ENCODE results near the gene EDN2.

The EDN2 gene

GRCh38 chr1:41465741-41466140, 18.7 kb downstream of the EDN2 start:
- H3K9me3 ChIP-seq (ENCODE audit: insufficient read depth, low read length) = no peaks in the 10 kb centered on the region
- no peak overlapping the region for H3K27ac ChIP-seq (ENCODE audit: low read depth, low read length)
- no peak overlapping the region for H3K4me2 ChIP-seq (ENCODE audit: low read depth, low read length, poor library complexity, severe bottlenecking)
- H3F3A ChIP-seq (ENCODE audit: insufficient read depth) = no peaks in the 10 kb centered on the region
- H3K9ac ChIP-seq (ENCODE audit: low read length) = no peak overlapping the region
- H2AFZ ChIP-seq (ENCODE audit: low read depth, low read length, severe bottlenecking) = no peak overlapping the region
- H3K4me3 ChIP-seq (ENCODE audit: insufficient read depth, low read length, poor library complexity, severe bottlenecking) = no peak overlapping the region
- no peaks in the 10 kb centered on the region for H3K79me2 ChIP-seq (ENCODE audit: insufficient read depth, low read length)
- no peaks in the 10 kb centered on the region for H3K27me3 ChIP-seq (ENCODE audit: low read length)
- no peaks in the 10 kb centered on the region for H4K20me1 ChIP-seq (ENCODE audit: low read depth, low read length)
- no peaks in the 10 kb centered on the region for H3K36me3 ChIP-seq (ENCODE audit: low read length)
- no peaks in the 10 kb centered on the region for H3K9me2 ChIP-seq (replicated peaks; ENCODE audit: insufficient read depth, low read length)
- TF ChIP-seq CTCF (IDR thresholded peaks at IDR 0.05; ENCODE audit: insufficient read depth, low read length, poor library complexity, severe bottlenecking) (no peak), EZH2phosphoT487 (conservative IDR thresholded peaks at IDR 0.05; ENCODE audit: low read length) (no peak)

- Histone ChIP-seq H3K9me3 (ENCODE audit: insufficient read depth, low read length) (no peaks in the 10 kb centered on the region), H3K79me2 (ENCODE audit: insufficient read depth, low read length) (no peaks in the 10 kb centered on the region), H2AFZ (ENCODE audit: low read depth, low read length, severe bottlenecking) (no peak overlapping the region), H3K9ac (ENCODE audit: low read length) (no peak overlapping the region), H3K4me3 (ENCODE audit: insufficient read depth, low read length, poor library complexity, severe bottlenecking) (no peak overlapping the region), H3K4me2 (ENCODE audit: low read depth, low read length, poor library complexity, severe bottlenecking) (no peak overlapping the region), H4K20me1 (ENCODE audit: low read depth, low read length) (no peaks in the 10 kb centered on the region), H3F3A (ENCODE audit: insufficient read depth) (no peaks in the 10 kb centered on the region), H3K36me3 (ENCODE audit: low read length) (no peaks in the 10 kb centered on the region), H3K27ac (ENCODE audit: low read depth, low read length) (no peak overlapping the region), H3K9me2 (replicated peaks; ENCODE audit: insufficient read depth, low read length) (no peaks in the 10 kb centered on the region), H3K27me3 (ENCODE audit: low read length) (no peaks in the 10 kb centered on the region)
- TF ChIP-seq CTCF (IDR thresholded peaks at IDR 0.05; ENCODE audit: insufficient read depth, low read length, poor library complexity, severe bottlenecking) = no peak
- no peak for TF ChIP-seq EZH2phosphoT487 (conservative IDR thresholded peaks at IDR 0.05; ENCODE audit: low read length)
Measured at GRCh38 chr1:41464885-41465284, 19.6 kb downstream of the EDN2 start.

- H3K27ac ChIP-seq (ENCODE audit: low read depth, low read length) = no peak overlapping the region
Measured at GRCh38 chr1:41463516-41463915, 21.0 kb downstream of the EDN2 start.

More at GRCh38 chr1:41463516-41463915, 21.0 kb downstream of the EDN2 start:
- TF ChIP-seq EZH2phosphoT487 (conservative IDR thresholded peaks at IDR 0.05; ENCODE audit: low read length) (no peak), CTCF (IDR thresholded peaks at IDR 0.05; ENCODE audit: insufficient read depth, low read length, poor library complexity, severe bottlenecking) (no peak)
- Histone ChIP-seq H3K9ac (ENCODE audit: low read length) (no peak overlapping the region), H3K9me3 (ENCODE audit: insufficient read depth, low read length) (no peaks in the 10 kb centered on the region), H4K20me1 (ENCODE audit: low read depth, low read length) (no peaks in the 10 kb centered on the region), H3F3A (ENCODE audit: insufficient read depth) (no peaks in the 10 kb centered on the region), H3K79me2 (ENCODE audit: insufficient read depth, low read length) (no peaks in the 10 kb centered on the region), H2AFZ (ENCODE audit: low read depth, low read length, severe bottlenecking) (no peak overlapping the region), H3K27me3 (ENCODE audit: low read length) (no peaks in the 10 kb centered on the region), H3K4me3 (ENCODE audit: insufficient read depth, low read length, poor library complexity, severe bottlenecking) (no peak overlapping the region), H3K36me3 (ENCODE audit: low read length) (no peaks in the 10 kb centered on the region), H3K9me2 (replicated peaks; ENCODE audit: insufficient read depth, low read length) (no peaks in the 10 kb centered on the region), H3K4me2 (ENCODE audit: low read depth, low read length, poor library complexity, severe bottlenecking) (no peak overlapping the region)
